HUES6 (cell line): ENCODE data around the gene MTRFR.

Experiments
- H3K27ac ChIP-seq: 2 replicates; pipeline ENCODE4 v1.7.0; 2013; ENCODE audit warnings: low read depth, mild to moderate bottlenecking, low read length, inconsistent platforms
- H3K27me3 ChIP-seq: 2 replicates; pipeline ENCODE4 v1.6.1; 2013; ENCODE audit warnings: low read length; ENCODE audit not compliant: control insufficient read depth, insufficient read depth
- H3K36me3 ChIP-seq: 2 replicates; pipeline ENCODE4 v1.6.1; 2013; ENCODE audit warnings: low read length; ENCODE audit not compliant: control insufficient read depth, insufficient read depth
- H3K4me1 ChIP-seq: 2 replicates; pipeline ENCODE4 v1.6.1; 2013; ENCODE audit warnings: low read length; ENCODE audit not compliant: control insufficient read depth, insufficient read depth
- H3K4me3 ChIP-seq: 2 replicates; pipeline ENCODE4 v1.5.1; 2013; ENCODE audit warnings: low read depth, low read length
- H3K9ac ChIP-seq: one replicate; pipeline ENCODE4 v1.6.1; 2013; ENCODE audit warnings: mild to moderate bottlenecking, low read length
- H3K9me3 ChIP-seq: 2 replicates; pipeline ENCODE4 v1.6.1; 2013; ENCODE audit warnings: low read depth, low read length; ENCODE audit not compliant: control insufficient read depth, insufficient read depth

MTRFR gene

GRCh38 chr12:123306200-123306599, 73.0 kb downstream of the MTRFR start:
- Histone ChIP-seq H3K27me3 (no peaks in the 10 kb centered on the region), H3K36me3 (peaks cover 95% of the 10 kb centered on the region), H3K9ac (no peak overlapping the region), H3K27ac (no peak overlapping the region), H3K4me1 (no peaks in the 10 kb centered on the region), H3K4me3 (no peak overlapping the region), H3K9me3 (no peaks in the 10 kb centered on the region)
